Measurements from ENCODE around the gene CHN2.

- TF ChIP-seq CTCF (IDR thresholded peaks at IDR 0.05; ENCODE audit: low read depth, low read length): no peak
- no peak for TF ChIP-seq MYC (IDR thresholded peaks at IDR 0.05; ENCODE audit: low read depth, low read length)
- no peak for TF ChIP-seq POLR2A (IDR thresholded peaks at IDR 0.05; ENCODE audit: extremely low read depth, insufficient read length)
Observed at GRCh38 chr7:29464753-29465152, 270.2 kb downstream of the CHN2 start.
